HUDEP-2 (cell line): ENCODE measurements around the gene TXNRD3.
"Not testable (repeated sequence)": the region's sequence is repeated elsewhere in the genome, so short reads cannot be mapped to it uniquely, and the experiment has no call there.

Source experiments
- DNase-seq, 76 experiments: peaks; one replicate each; lab custom pipeline; 2025; ENCODE audit not compliant: unreplicated experiment in 76 of 76; lab: John Stamatoyannopoulos, UW

The TXNRD3 gene

GRCh38 chr3:126655887-126656286 is 963 bp upstream of the TXNRD3 start:
- no peak for DNase-seq

- DNase-seq, result no peak
These were observed 5.3 kb downstream of the TXNRD3 start for GRCh38 chr3:126649556-126650092.

DNA sequence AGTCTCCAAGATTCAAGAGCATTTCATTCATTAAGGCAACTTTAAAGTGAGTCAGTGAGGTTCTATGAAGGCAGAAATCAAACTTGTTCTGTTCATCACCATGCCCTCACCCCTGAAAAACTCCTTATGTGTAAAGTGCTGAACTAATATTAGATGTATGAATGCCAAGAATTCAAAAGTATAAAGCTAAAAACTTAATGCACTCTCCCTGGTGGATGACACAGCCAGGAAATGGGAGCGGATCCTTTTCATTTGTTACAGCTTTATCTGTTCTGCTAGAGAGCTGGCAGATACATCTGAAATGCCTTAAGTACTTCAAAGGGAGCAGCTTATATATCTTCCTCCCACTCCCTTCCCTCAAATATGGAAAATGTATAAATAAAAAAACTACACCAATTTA is 8.2 kb downstream of the TXNRD3 start:
- DNase-seq, result no peak

DNA sequence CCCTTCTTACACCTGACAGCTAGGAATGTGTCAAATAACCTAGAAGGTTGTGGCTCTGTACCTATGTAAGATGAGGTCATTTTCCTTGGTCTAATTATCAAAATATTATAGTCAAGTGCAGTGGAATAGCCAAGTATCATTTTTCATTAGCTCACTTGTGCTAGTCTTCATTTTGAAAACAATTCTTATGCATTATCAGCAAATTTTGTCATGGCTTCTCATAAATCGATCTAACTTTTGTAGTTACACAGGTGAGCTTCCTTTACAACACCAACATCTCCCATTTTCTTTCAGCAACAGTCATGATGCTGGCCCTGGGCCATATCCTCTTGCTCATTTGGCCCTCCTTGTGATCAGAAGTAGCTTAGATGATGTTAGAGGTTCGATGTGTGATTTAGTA is 10.3 kb downstream of the TXNRD3 start:
- no peak for DNase-seq

DNA sequence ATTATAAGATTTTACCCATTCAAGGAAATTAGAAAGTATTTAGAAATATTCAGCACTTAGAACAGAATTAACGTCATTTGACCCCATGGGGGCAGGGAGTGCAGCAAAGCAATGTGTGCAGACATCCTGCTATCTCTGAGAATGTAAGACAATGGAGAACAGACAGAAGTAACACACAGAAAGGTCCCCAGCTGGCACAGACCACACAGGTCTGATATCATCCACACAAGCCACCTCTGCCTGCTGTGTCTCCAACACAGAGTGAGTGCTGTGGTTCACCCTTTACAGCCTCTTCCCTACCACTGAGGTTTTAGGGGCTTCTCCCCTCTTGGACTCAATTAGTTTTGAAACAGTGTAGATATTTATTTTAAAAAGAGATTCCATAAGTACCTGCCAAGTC is 16.1 kb downstream of the TXNRD3 start:
- DNase-seq, result no peak

GRCh38 chr3:126636436-126636835 is 18.5 kb downstream of the TXNRD3 start:
- no peak for DNase-seq

GRCh38 chr3:126634803-126635202 is 20.1 kb downstream of the TXNRD3 start:
- DNase-seq, result no peak

DNA sequence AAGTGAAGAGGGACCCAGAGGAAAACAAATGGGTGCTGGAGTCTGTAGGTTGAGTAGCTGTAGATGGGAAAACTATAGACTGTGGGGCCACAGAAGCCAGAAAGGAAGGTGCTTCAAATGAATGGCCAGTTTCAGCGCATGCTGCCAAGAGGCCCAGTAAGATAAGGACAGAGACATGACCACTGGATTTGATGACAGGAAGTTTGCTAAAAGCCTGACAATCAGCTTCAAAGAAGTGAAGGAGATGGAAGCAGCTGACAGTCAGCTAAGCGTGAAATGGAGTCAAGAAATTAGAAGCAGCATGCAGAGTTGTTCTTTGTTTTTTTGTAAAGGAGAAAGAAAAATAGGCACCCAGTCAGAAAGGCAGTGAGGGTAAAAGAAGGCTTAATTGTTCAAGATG is 24.9 kb downstream of the TXNRD3 start:
- DNase-seq, result no peak

DNA sequence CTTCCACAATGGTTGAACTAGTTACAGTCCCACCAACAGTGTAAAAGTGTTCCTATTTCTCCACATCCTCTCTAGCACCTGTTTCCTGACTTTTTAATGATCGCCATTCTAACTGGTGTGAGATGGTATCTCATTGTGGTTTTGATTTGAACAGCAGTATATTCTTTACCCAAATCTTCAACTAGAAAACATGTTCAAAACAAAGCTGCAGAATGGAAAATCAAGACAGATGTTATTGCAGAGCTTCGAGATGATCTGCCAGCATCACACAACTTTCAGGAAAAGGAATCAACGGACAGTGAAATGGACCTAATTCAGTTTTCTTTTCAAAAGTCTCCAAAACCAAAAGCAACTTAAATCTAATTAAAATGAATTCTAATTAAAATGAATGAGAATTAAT is 29.2 kb downstream of the TXNRD3 start:
- DNase-seq, result not testable (repeated sequence)

DNA sequence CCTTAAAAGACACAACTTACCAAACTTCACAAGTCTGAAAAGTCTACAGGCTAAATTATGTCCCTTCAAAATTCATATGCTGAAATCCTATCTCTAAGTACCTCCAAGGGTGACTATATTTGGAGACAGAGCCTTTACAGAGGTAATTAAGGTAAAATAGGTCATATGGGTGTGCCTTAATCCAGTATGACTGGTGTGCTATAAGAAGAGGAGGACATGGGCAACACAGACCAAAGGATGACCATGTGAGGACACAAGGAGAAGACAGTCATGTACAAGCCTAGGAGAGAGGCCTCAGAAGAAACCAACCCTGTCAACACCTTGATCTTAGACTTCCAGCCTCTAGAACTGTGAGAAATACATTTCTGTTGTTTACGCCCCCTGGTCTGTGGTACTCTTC is 32.2 kb downstream of the TXNRD3 start:
- DNase-seq, result no peak

DNA sequence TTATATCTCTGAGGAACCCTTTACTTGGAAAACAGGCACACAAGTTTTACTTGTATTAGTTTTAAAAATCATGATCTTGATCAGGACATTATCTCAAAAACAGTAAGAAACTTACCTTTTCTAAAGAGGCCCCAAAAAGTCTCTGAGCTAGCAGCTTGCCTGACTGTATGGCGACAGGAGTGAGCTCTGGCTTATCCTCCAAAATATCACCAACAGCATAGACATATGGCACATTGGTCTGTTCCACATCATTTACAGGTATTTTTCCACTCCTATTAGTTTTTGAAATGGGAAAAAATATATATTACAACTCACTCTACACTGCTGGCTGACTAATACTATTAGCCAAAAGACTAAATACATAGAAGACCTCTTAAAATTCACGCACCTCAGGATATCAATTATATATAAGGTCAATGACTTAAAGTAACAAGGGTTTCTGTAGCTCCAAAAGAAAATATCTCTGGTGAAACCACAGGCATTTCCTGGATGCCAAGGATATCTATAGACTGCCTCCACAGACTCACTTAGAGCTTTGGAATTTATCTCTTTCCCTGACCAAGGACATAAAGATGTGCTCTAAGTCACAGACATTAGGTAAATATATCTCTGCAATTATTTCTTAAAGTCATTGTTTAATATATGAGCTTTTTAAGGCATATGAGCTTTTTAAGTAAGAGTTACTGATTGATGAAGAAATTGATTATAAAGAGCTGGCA is 33.1 kb downstream of the TXNRD3 start:
- DNase-seq, result no peak

GRCh38 chr3:126621171-126621570 is 33.8 kb downstream of the TXNRD3 start:
- DNase-seq, result no peak

DNA sequence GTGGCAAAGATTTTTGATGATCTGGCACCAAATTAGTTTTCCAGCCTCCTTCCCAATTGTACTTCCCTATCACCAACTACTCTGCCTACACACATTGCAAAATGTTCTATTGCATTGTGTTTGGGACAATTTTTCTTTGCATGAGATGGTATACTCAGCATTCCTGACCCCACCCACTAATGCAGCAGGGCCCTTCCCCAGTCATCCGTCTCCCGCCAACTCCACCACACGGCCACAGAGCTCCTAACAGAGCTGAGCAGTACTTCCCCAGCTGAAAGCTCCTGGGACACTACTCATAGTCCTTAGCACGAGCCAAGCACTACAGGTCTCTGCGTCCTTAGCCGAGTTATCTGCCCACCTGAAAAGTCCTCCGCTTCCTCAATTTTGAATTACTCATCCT is 34.2 kb downstream of the TXNRD3 start:
- no peak for DNase-seq

DNA sequence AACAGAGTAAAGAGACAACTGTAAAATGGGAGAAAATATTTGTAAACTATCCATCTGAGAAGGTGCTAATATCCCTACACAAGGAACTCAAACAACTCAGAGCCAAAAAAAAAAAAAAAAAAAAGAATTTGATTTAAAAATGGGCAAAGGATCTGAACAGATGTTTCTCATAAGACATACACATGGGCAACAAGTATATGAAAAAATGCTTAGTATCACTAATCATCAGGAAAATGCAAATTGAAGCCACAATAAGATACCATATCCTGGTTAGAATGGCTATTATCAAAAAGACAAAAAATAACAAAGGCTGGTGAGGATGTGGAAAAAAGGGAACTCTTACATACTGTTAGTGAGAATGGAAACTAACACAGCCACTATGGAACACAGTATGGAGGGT is 36.2 kb downstream of the TXNRD3 start:
- no peak for DNase-seq

- no peak for DNase-seq
These were observed 36.9 kb downstream of the TXNRD3 start for GRCh38 chr3:126618021-126618420.

- no peak for DNase-seq
These were observed 37.4 kb downstream of the TXNRD3 start for GRCh38 chr3:126617571-126617970.

GRCh38 chr3:126616931-126617330 is 38.0 kb downstream of the TXNRD3 start:
- DNase-seq, result no peak

GRCh38 chr3:126613479-126614188 is 41.3 kb downstream of the TXNRD3 start:
- DNase-seq, result no peak

- no peak for DNase-seq
These were observed 42.3 kb downstream of the TXNRD3 start for GRCh38 chr3:126612479-126613205.

- no peak for DNase-seq
These were observed 45.0 kb downstream of the TXNRD3 start for GRCh38 chr3:126609909-126610308.

- peak in 18 of 76 experiments; percentile 1 to 47 (median 12) for DNase-seq
These were observed 47.6 kb downstream of the TXNRD3 start for GRCh38 chr3:126607214-126607908.
